ENCODE results near the gene SDR39U1. TPM values are rescaled to one million over a fixed set of nuclear protein-coding genes. Genes with fewer than 3 reads are reported as not detected.

The SDR39U1 gene
- polyA plus RNA-seq, 4 donors: 41.4 to 52.6 (median 50.2) TPM

- DNase-seq (no peak), FAIRE-seq (no peak)
- peaks cover 0 to 26% (median 3%) of the 10 kb centered on the region in 3 donors for H3K36me3 ChIP-seq (ENCODE audit: control insufficient read depth in 3 of 3, insufficient read depth in 2 of 3, low read depth in 1 of 3, low read length in 3 of 3)
- no peaks in the 10 kb centered on the region for H3K27me3 ChIP-seq (ENCODE audit: control insufficient read depth in 3 of 3, insufficient read depth in 3 of 3, low read length in 3 of 3)
- WGBS, 3 donors: 89 to 92% (median 90%) methylated on average over 14 to 18 of the region's 18 CpGs
- H3K4me1 ChIP-seq (ENCODE audit: control insufficient read depth in 3 of 3, insufficient read depth in 2 of 3, low read depth in 1 of 3, low read length in 2 of 3): peaks cover 9 to 72% (median 14%) of the 10 kb centered on the region in 3 donors
- peak overlapping the region in 1 of 3 donors; percentile 89 for H3K4me3 ChIP-seq (ENCODE audit: low read depth in 1 of 3, low read length in 3 of 3)
- peak overlapping the region; percentile 85 to 96 (median 95) for H3K27ac ChIP-seq (ENCODE audit: low read depth in 1 of 3, low read length in 2 of 3)
- no peaks in the 10 kb centered on the region for H3K9me3 ChIP-seq (ENCODE audit: control insufficient read depth in 2 of 2, insufficient read depth in 1 of 2, low read depth in 1 of 2, low read length in 1 of 2)
Measured at GRCh38 chr14:24428628-24429394, 13.8 kb downstream of the SDR39U1 start.

GRCh38 chr14:24427537-24428508 lies 14.8 kb downstream of the SDR39U1 start:
- WGBS, 3 donors: 49 to 77% (median 51%) methylated on average over 12 to 18 of the region's 18 CpGs
- Histone ChIP-seq H3K4me3 (ENCODE audit: low read depth in 1 of 3, low read length in 3 of 3) (peak overlapping the region in 2 of 3 donors; percentile 10 to 53), H3K4me1 (ENCODE audit: control insufficient read depth in 3 of 3, insufficient read depth in 2 of 3, low read depth in 1 of 3, low read length in 2 of 3) (peaks cover 9 to 79% (median 14%) of the 10 kb centered on the region in 3 donors), H3K27ac (ENCODE audit: low read depth in 1 of 3, low read length in 2 of 3) (peak overlapping the region; percentile 85 to 89 (median 87)), H3K9me3 (ENCODE audit: control insufficient read depth in 2 of 2, insufficient read depth in 1 of 2, low read depth in 1 of 2, low read length in 1 of 2) (no peaks in the 10 kb centered on the region), H3K36me3 (ENCODE audit: control insufficient read depth in 3 of 3, insufficient read depth in 2 of 3, low read depth in 1 of 3, low read length in 3 of 3) (peaks cover 0 to 23% (median 0%) of the 10 kb centered on the region in 3 donors), H3K27me3 (ENCODE audit: control insufficient read depth in 3 of 3, insufficient read depth in 3 of 3, low read length in 3 of 3) (no peaks in the 10 kb centered on the region)
- FAIRE-seq (no peak), DNase-seq (peak in 1 of 2 donors; percentile 63)

GRCh38 chr14:24426912-24427536 lies 15.6 kb downstream of the SDR39U1 start:
- Histone ChIP-seq H3K27me3 (ENCODE audit: control insufficient read depth in 3 of 3, insufficient read depth in 3 of 3, low read length in 3 of 3) (no peaks in the 10 kb centered on the region), H3K4me1 (ENCODE audit: control insufficient read depth in 3 of 3, insufficient read depth in 2 of 3, low read depth in 1 of 3, low read length in 2 of 3) (peaks cover 12 to 77% (median 19%) of the 10 kb centered on the region in 3 donors), H3K27ac (ENCODE audit: low read depth in 1 of 3, low read length in 2 of 3) (peak overlapping the region; percentile 85 to 89 (median 87)), H3K4me3 (ENCODE audit: low read depth in 1 of 3, low read length in 3 of 3) (peak overlapping the region in 2 of 3 donors; percentile 10 to 53), H3K36me3 (ENCODE audit: control insufficient read depth in 3 of 3, insufficient read depth in 2 of 3, low read depth in 1 of 3, low read length in 3 of 3) (peaks cover 0 to 15% (median 0%) of the 10 kb centered on the region in 3 donors), H3K9me3 (ENCODE audit: control insufficient read depth in 2 of 2, insufficient read depth in 1 of 2, low read depth in 1 of 2, low read length in 1 of 2) (no peaks in the 10 kb centered on the region)
- WGBS, 3 donors: 13 to 52% (median 37%) methylated on average over 7 to 8 of the region's 8 CpGs
- FAIRE-seq (no peak), DNase-seq (peak; percentile 93 to 99)

- 21 to 59% (median 44%) methylated on average over 2 of the region's 2 CpGs for WGBS, 3 donors
- FAIRE-seq (no peak), DNase-seq (no peak)
- Histone ChIP-seq H3K9me3 (ENCODE audit: control insufficient read depth in 2 of 2, insufficient read depth in 1 of 2, low read depth in 1 of 2, low read length in 1 of 2) (no peaks in the 10 kb centered on the region), H3K4me1 (ENCODE audit: control insufficient read depth in 3 of 3, insufficient read depth in 2 of 3, low read depth in 1 of 3, low read length in 2 of 3) (peaks cover 12 to 71% (median 19%) of the 10 kb centered on the region in 3 donors), H3K4me3 (ENCODE audit: low read depth in 1 of 3, low read length in 3 of 3) (peak overlapping the region in 1 of 3 donors; percentile 25), H3K36me3 (ENCODE audit: control insufficient read depth in 3 of 3, insufficient read depth in 2 of 3, low read depth in 1 of 3, low read length in 3 of 3) (peaks cover 0 to 8% (median 0%) of the 10 kb centered on the region in 3 donors), H3K27ac (ENCODE audit: low read depth in 1 of 3, low read length in 2 of 3) (peak overlapping the region; percentile 76 to 87 (median 85)), H3K27me3 (ENCODE audit: control insufficient read depth in 3 of 3, insufficient read depth in 3 of 3, low read length in 3 of 3) (no peaks in the 10 kb centered on the region)
Measured at GRCh38 chr14:24426150-24426911, 16.2 kb downstream of the SDR39U1 start.

- Histone ChIP-seq H3K27me3 (ENCODE audit: control insufficient read depth in 3 of 3, insufficient read depth in 3 of 3, low read length in 3 of 3) (no peaks in the 10 kb centered on the region), H3K36me3 (ENCODE audit: control insufficient read depth in 3 of 3, insufficient read depth in 2 of 3, low read depth in 1 of 3, low read length in 3 of 3) (peaks cover 0 to 2% (median 0%) of the 10 kb centered on the region in 3 donors), H3K27ac (ENCODE audit: low read depth in 1 of 3, low read length in 2 of 3) (peak overlapping the region in 1 of 3 donors; percentile 85), H3K4me1 (ENCODE audit: control insufficient read depth in 3 of 3, insufficient read depth in 2 of 3, low read depth in 1 of 3, low read length in 2 of 3) (peaks cover 12 to 66% (median 16%) of the 10 kb centered on the region in 3 donors), H3K9me3 (ENCODE audit: control insufficient read depth in 2 of 2, insufficient read depth in 1 of 2, low read depth in 1 of 2, low read length in 1 of 2) (no peaks in the 10 kb centered on the region), H3K4me3 (ENCODE audit: low read depth in 1 of 3, low read length in 3 of 3) (peak overlapping the region in 1 of 3 donors; percentile 30)
- no peak for FAIRE-seq
- 5 to 26% (median 17%) methylated on average over 3 of the region's 3 CpGs for WGBS, 3 donors
- DNase-seq: peak; percentile 79 to 85
Measured at GRCh38 chr14:24425704-24426103, 16.9 kb downstream of the SDR39U1 start.

- Histone ChIP-seq H3K9me3 (ENCODE audit: control insufficient read depth in 2 of 2, insufficient read depth in 1 of 2, low read depth in 1 of 2, low read length in 1 of 2) (no peaks in the 10 kb centered on the region), H3K27me3 (ENCODE audit: control insufficient read depth in 3 of 3, insufficient read depth in 3 of 3, low read length in 3 of 3) (no peaks in the 10 kb centered on the region), H3K27ac (ENCODE audit: low read depth in 1 of 3, low read length in 2 of 3) (peak overlapping the region; percentile 67 to 85 (median 85)), H3K36me3 (ENCODE audit: control insufficient read depth in 3 of 3, insufficient read depth in 2 of 3, low read depth in 1 of 3, low read length in 3 of 3) (no peaks in the 10 kb centered on the region), H3K4me3 (ENCODE audit: low read depth in 1 of 3, low read length in 3 of 3) (peak overlapping the region in 2 of 3 donors; percentile 28 to 53), H3K4me1 (ENCODE audit: control insufficient read depth in 3 of 3, insufficient read depth in 2 of 3, low read depth in 1 of 3, low read length in 2 of 3) (peaks cover 5 to 49% (median 14%) of the 10 kb centered on the region in 3 donors)
- WGBS, 3 donors: 30 to 57% (median 43%) methylated on average over 12 of the region's 12 CpGs
- DNase-seq (peak; percentile 81 to 93), FAIRE-seq (no peak)
Measured at GRCh38 chr14:24422694-24423601, 19.6 kb downstream of the SDR39U1 start.

GRCh38 chr14:24422261-24422660 lies 20.3 kb downstream of the SDR39U1 start:
- Histone ChIP-seq H3K9me3 (ENCODE audit: control insufficient read depth in 2 of 2, insufficient read depth in 1 of 2, low read depth in 1 of 2, low read length in 1 of 2) (no peaks in the 10 kb centered on the region), H3K4me1 (ENCODE audit: control insufficient read depth in 3 of 3, insufficient read depth in 2 of 3, low read depth in 1 of 3, low read length in 2 of 3) (peaks cover 5 to 42% (median 14%) of the 10 kb centered on the region in 3 donors), H3K27ac (ENCODE audit: low read depth in 1 of 3, low read length in 2 of 3) (peak overlapping the region in 2 of 3 donors; percentile 85), H3K36me3 (ENCODE audit: control insufficient read depth in 3 of 3, insufficient read depth in 2 of 3, low read depth in 1 of 3, low read length in 3 of 3) (peaks cover 0 to under 1% (median 0%) of the 10 kb centered on the region in 3 donors), H3K4me3 (ENCODE audit: low read depth in 1 of 3, low read length in 3 of 3) (no peak overlapping the region), H3K27me3 (ENCODE audit: control insufficient read depth in 3 of 3, insufficient read depth in 3 of 3, low read length in 3 of 3) (no peaks in the 10 kb centered on the region)
- FAIRE-seq: no peak
- no peak for DNase-seq
- WGBS, 3 donors: 67 to 91% (median 67%) methylated on average over 4 of the region's 4 CpGs
